GM18502 (cell line): ENCODE results near the gene TFCP2L1.

Experiments
- ATAC-seq: cut with Tn5 transposase; IDR thresholded peaks from one replicate; pipeline ENCODE4 v1.9.1; 2021; ENCODE audit warnings: mild to moderate bottlenecking; ENCODE audit not compliant: unreplicated experiment, poor library complexity

The TFCP2L1 gene

GRCh38 chr2:121245120-121245820, 39.7 kb downstream of the TFCP2L1 start:
- no peak for ATAC-seq

GRCh38 chr2:121244616-121245015, 40.4 kb downstream of the TFCP2L1 start:
- ATAC-seq = no peak

GRCh38 chr2:121243821-121244460, 41.1 kb downstream of the TFCP2L1 start:
- ATAC-seq = no peak

- ATAC-seq = no peak
These were observed 42.0 kb downstream of the TFCP2L1 start for GRCh38 chr2:121242976-121243375.

GRCh38 chr2:121242175-121242875, 42.7 kb downstream of the TFCP2L1 start:
- no peak for ATAC-seq

GRCh38 chr2:121241466-121241865, 43.5 kb downstream of the TFCP2L1 start:
- no peak for ATAC-seq

GRCh38 chr2:121240436-121240835, 44.6 kb downstream of the TFCP2L1 start:
- no peak for ATAC-seq

GRCh38 chr2:121239969-121240368, 45.0 kb downstream of the TFCP2L1 start:
- ATAC-seq = no peak

GRCh38 chr2:121239471-121239870, 45.5 kb downstream of the TFCP2L1 start:
- no peak for ATAC-seq

GRCh38 chr2:121238828-121239227, 46.2 kb downstream of the TFCP2L1 start:
- no peak for ATAC-seq

GRCh38 chr2:121237980-121238665, 46.9 kb downstream of the TFCP2L1 start:
- no peak for ATAC-seq

- no peak for ATAC-seq
These were observed 47.5 kb downstream of the TFCP2L1 start for GRCh38 chr2:121237336-121237979.

- ATAC-seq = no peak
These were observed 48.3 kb downstream of the TFCP2L1 start for GRCh38 chr2:121236650-121237180.

GRCh38 chr2:121236101-121236640, 48.8 kb downstream of the TFCP2L1 start:
- no peak for ATAC-seq

GRCh38 chr2:121235542-121235941, 49.5 kb downstream of the TFCP2L1 start:
- ATAC-seq = no peak

- ATAC-seq = no peak
These were observed 50.2 kb downstream of the TFCP2L1 start for GRCh38 chr2:121234791-121235190.

GRCh38 chr2:121234144-121234543, 50.9 kb downstream of the TFCP2L1 start:
- no peak for ATAC-seq

- no peak for ATAC-seq
These were observed 51.4 kb downstream of the TFCP2L1 start for GRCh38 chr2:121233486-121234110.

- ATAC-seq = no peak
These were observed 52.3 kb downstream of the TFCP2L1 start for GRCh38 chr2:121232626-121233265.
